ENCODE results near the gene FUOM.
"Not testable (repeated sequence)": the region's sequence is repeated elsewhere in the genome, so short reads cannot be mapped to it uniquely, and the experiment has no call there.

The FUOM gene

DNA sequence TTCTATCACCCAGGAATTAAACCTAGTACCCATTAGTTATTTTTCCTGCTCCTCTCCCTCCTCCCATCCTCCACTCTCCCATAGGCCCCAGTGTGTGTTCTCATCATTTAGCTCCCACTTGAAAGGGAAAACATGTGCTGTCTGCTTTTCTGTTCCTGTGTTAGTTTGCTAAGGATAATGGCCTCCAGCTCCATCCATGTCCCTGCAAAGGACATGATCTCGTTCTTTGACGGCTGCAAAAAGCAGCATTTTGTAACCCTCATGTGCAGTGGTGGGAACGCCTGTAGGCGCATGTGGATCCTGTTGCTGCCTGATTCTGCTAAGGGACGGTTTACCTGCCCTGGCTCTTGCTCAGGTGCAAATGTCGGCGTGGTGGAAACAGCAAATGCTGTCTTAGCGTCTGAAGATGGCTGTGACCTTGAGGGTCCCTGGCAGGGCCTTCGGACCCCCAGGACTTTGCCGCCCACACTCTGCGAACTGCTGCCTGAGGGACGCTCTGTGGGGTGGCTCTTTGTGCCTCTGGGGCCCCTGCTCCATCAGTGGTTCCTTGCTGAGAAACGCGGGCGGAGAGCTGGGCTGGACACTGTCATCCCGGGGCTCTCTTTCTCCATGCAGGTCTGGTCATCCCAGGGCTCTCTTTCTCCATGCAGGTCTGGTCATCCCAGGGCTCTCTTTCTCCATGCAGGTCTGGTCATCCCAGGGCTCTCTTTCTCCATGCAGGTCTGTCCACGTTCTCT lies 30.6 kb upstream of the FUOM start:
- no peak for DNase-seq (ENCODE audit: low read depth)
- no peak overlapping the region for H3K4me3 ChIP-seq (ENCODE audit: low read depth, low read length)
- TF ChIP-seq, protein P1, sequence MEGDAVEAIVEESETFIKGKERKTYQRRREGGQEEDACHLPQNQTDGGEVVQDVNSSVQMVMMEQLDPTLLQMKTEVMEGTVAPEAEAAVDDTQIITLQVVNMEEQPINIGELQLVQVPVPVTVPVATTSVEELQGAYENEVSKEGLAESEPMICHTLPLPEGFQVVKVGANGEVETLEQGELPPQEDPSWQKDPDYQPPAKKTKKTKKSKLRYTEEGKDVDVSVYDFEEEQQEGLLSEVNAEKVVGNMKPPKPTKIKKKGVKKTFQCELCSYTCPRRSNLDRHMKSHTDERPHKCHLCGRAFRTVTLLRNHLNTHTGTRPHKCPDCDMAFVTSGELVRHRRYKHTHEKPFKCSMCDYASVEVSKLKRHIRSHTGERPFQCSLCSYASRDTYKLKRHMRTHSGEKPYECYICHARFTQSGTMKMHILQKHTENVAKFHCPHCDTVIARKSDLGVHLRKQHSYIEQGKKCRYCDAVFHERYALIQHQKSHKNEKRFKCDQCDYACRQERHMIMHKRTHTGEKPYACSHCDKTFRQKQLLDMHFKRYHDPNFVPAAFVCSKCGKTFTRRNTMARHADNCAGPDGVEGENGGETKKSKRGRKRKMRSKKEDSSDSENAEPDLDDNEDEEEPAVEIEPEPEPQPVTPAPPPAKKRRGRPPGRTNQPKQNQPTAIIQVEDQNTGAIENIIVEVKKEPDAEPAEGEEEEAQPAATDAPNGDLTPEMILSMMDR (IDR thresholded peaks at IDR 0.05; ENCODE audit: control insufficient read depth, extremely low read depth, insufficient read depth), result no peak

DNA sequence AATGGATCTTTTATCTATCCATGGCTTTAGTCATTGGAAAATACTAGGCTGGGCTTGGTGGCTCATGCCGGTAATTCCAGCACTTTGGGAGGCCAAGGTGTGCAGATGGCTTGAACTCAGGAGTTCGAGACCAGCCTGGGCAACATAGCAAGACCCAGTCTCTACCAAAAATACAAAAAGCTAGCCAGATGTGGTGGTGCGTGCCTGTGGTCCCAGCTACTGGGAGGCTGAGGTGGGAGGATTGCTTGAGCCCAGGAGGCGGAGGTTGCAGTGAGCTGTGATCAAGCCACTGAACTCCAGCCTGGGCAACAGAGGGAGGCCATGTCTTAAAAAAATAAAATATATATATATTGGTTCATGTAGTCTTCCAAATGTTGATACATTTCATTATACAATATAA lies 29.1 kb upstream of the FUOM start:
- not testable (repeated sequence) for H3K4me3 ChIP-seq (ENCODE audit: low read depth, low read length); DNase-seq (ENCODE audit: low read depth)

DNA sequence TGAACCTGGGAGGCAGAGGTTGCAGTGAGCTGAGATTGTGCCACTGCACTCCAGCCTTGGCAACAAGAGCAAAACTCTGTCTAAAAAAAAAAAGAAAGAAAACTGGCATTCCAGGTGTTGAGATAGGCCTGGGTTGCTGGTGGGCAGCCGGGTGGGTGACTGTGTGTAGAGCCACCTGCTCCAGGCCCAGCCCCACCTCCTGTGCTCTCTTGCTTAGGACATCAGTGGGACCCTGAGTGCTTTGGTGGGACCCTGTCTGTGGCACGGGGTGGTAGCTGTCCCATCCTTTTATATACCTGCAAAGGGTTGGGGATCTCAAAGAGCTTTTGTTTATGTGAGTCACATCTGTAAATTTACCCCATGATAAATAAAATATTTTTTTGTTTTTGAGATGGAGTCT lies 27.4 kb upstream of the FUOM start:
- no peak overlapping the region for H3K4me3 ChIP-seq (ENCODE audit: low read depth, low read length)
- no peak for DNase-seq (ENCODE audit: low read depth)
- TF ChIP-seq, protein P1 (IDR thresholded peaks at IDR 0.05; ENCODE audit: control insufficient read depth, extremely low read depth, insufficient read depth), result no peak

DNA sequence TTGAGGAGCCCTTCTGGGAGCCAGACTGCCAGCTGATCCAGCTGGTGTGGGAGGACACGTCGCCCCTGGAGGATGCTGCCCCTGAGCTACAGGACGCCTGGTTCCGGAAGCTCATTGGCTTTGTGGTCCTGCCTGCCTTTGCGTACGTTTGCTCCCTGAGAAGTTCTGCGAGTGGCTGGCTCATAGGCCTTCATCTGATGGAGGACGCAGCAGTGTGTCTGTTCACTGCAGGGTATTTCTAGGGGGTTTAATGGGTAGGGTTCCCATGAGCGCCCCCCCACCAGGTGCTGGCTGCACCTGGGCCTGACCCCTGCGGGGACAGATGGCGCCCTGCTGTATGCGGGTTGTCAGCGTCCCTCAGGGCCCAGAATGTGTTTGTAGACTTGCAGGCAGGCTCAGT lies 26.3 kb upstream of the FUOM start:
- no peak for DNase-seq (ENCODE audit: low read depth)
- TF ChIP-seq, protein P1 (IDR thresholded peaks at IDR 0.05; ENCODE audit: control insufficient read depth, extremely low read depth, insufficient read depth), result no peak
- no peak overlapping the region for H3K4me3 ChIP-seq (ENCODE audit: low read depth, low read length)

DNA sequence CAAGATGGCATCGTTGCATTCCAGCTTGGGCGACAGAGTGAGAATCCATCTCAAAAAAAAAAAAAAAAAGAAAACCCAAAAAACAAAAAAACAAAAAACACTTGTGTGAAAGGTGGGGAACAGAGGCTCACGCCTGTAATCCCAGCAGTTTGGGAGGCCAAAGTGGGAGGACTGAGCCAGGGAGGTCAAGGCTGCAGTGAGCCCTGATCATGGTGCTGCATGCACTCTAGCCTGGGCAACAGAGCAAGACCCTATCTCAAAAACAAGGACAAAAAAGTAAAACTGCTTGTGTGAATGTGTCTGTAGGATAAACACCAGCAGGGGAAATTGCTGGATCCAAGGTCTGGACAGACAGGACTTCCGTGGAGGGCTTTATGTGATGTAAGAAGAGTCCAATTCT lies 25.7 kb upstream of the FUOM start:
- TF ChIP-seq, protein P1 (IDR thresholded peaks at IDR 0.05; ENCODE audit: control insufficient read depth, extremely low read depth, insufficient read depth), result no peak
- no peak for DNase-seq (ENCODE audit: low read depth)
- no peak overlapping the region for H3K4me3 ChIP-seq (ENCODE audit: low read depth, low read length)

DNA sequence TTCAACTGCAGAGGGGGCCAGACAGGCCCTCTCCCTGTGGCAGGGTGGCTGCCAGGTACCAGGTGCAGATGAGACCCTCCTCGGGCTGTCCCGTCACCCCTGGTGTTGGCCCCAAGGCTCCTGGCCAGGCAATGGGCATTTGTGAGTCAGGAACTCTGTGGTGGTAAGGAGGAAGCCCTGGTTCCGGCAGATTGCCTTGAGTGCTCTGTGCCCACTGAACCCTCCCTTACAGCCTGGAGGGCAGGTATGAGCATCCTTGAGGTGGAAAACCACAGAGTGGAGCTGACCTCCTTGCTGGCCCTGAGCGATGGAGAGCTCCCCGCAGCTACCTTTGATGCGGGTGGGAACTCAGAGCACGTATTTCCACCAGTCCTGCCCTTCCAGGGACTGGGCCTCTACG lies 23.2 kb upstream of the FUOM start:
- no peak for DNase-seq (ENCODE audit: low read depth)
- no peak overlapping the region for H3K4me3 ChIP-seq (ENCODE audit: low read depth, low read length)
- TF ChIP-seq, protein P1 (IDR thresholded peaks at IDR 0.05; ENCODE audit: control insufficient read depth, extremely low read depth, insufficient read depth), result no peak

DNA sequence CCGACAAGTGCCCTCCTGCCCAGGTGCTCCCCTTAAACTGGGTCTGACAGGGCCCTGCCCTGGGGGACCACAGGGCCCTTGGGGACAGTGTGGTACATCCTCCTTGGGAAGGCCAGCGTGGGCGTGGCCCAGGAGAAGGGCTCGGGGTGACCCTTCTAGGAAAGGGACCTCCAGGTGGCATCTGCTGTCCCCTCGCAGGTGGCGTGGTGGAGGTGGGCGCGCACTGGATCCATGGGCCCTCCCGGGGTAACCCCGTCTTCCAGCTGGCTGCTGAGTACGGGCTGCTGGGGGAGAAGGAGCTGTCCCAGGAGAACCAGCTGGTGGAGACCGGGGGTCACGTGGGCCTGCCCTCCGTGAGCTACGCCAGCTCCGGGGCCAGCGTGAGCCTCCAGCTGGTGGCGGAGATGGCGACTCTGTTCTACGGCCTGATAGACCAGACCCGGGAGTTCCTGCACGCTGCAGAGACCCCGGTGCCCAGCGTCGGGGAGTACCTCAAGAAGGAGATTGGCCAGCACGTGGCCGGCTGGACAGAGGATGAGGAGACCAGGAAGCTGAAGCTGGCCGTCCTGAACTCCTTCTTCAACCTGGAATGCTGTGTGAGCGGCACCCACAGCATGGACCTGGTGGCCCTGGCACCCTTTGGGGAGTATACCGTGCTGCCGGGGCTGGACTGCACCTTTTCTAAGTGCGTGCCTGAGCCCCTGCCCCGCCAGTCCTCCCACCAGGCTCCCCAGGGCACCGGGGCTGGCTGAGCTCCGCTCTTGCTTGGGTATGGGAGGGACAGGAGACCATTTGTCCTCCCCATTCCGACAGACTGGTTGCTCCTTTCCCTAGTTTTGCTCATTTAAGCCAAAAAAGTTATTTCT lies 22.2 kb upstream of the FUOM start:
- no peak for DNase-seq (ENCODE audit: low read depth)
- peak overlapping the region; percentile 57 for H3K4me3 ChIP-seq (ENCODE audit: low read depth, low read length)
- TF ChIP-seq, protein P1 (IDR thresholded peaks at IDR 0.05; ENCODE audit: control insufficient read depth, extremely low read depth, insufficient read depth), result no peak

All from LNCaP clone FGC (cell line).